SK-N-SH (cell line): Measurements from ENCODE around the gene LMAN1L. TPM values are rescaled to one million over a fixed set of nuclear protein-coding genes. Genes with fewer than 3 reads are reported as not detected.

Experiments used
- CTCF ChIA-PET: fragments of 300-600, 350-600 bp; formaldehyde crosslinking; extraction: SDS; loops from one replicate; lab custom pipeline; 2021; lab: Yijun Ruan, JAX
- POLR2A ChIA-PET: fragments of 350-600 bp; sonication (Branson Sonifier 250); formaldehyde crosslinking; extraction: SDS; loops from one replicate; lab custom pipeline; 2020; ENCODE audit warnings: antibody characterized with exemption, inconsistent platforms; lab: Yijun Ruan, JAX
- DNase-seq: peaks from one replicate; pipeline ENCODE4 v3.0.0; 2012
- H2AFZ ChIP-seq: fragments of 200-600 bp; sonication (generic); 2 replicates; pipeline ENCODE4 v1.8.1; 2016; ENCODE audit warnings: antibody characterized with exemption, mild to moderate bottlenecking, low read depth
- H3F3A ChIP-seq: fragments of 200-600 bp; sonication (generic); replicated peaks from 2 replicates; pipeline ENCODE3; 2016; ENCODE audit warnings: antibody characterized with exemption, mild to moderate bottlenecking; ENCODE audit not compliant: insufficient read depth
- H3K27ac ChIP-seq, 2 experiments: fragments of 200-500 bp in 1 of 2; fragments of 200-600 bp in 1 of 2; sonication (Bioruptor generic) in 1 of 2; sonication (generic), shearing (Covaris generic) in 1 of 2; 2 replicates each; pipeline versions ENCODE4 v1.5.1 to v1.6.1; 2014 to 2016; ENCODE audit warnings: low read depth in 2 of 2, inconsistent platforms in 1 of 2, low read length in 1 of 2, mild to moderate bottlenecking in 1 of 2, mixed read lengths in 1 of 2
- H3K27me3 ChIP-seq: fragments of 200-600 bp; sonication (generic), shearing (Covaris generic); 2 replicates; pipeline ENCODE4 v1.6.1; 2016; ENCODE audit warnings: mixed run types; ENCODE audit not compliant: insufficient read depth
- H3K36me3 ChIP-seq, 2 experiments: fragments of 200-500 bp in 1 of 2; fragments of 200-600 bp in 1 of 2; sonication (Bioruptor generic) in 1 of 2; sonication (generic) in 1 of 2; replicated peaks in 1 of 2; 2 replicates each; pipeline versions ENCODE3 to v1.5.1; 2014 to 2016; ENCODE audit warnings: low read length in 1 of 2, mild to moderate bottlenecking in 1 of 2; ENCODE audit not compliant: insufficient read depth in 2 of 2, control insufficient read depth in 1 of 2
- H3K4me1 ChIP-seq, 2 experiments: fragments of 200-500 bp in 1 of 2; fragments of 200-600 bp in 1 of 2; sonication (Bioruptor generic) in 1 of 2; sonication (generic), shearing (Covaris generic) in 1 of 2; 2 replicates each; pipeline versions ENCODE4 v1.5.1 to v1.6.1; 2014 to 2016; ENCODE audit warnings: low read depth in 1 of 2, low read length in 1 of 2, mixed run types in 1 of 2; ENCODE audit not compliant: insufficient read depth in 2 of 2, control insufficient read depth in 1 of 2
- H3K4me2 ChIP-seq: fragments of 200-600 bp; sonication (generic), shearing (Covaris generic); 2 replicates; pipeline ENCODE4 v1.6.1; 2017; ENCODE audit warnings: mixed run types
- H3K4me3 ChIP-seq, 2 experiments: fragments of 200-500 bp in 1 of 2; fragments of 200-600 bp in 1 of 2; sonication (Bioruptor generic) in 1 of 2; sonication (generic), shearing (Covaris generic) in 1 of 2; 2 replicates each; pipeline versions ENCODE4 v1.5.1 to v1.8.1; 2014 to 2016; ENCODE audit warnings: low read depth in 2 of 2, inconsistent platforms in 1 of 2, low read length in 1 of 2, mild to moderate bottlenecking in 1 of 2, mixed read lengths in 1 of 2, moderate library complexity in 1 of 2
- H3K79me2 ChIP-seq: fragments of 200-600 bp; sonication (generic); 2 replicates; pipeline ENCODE4 v1.8.1; 2017; ENCODE audit warnings: mild to moderate bottlenecking; ENCODE audit not compliant: insufficient read depth
- H3K9ac ChIP-seq: fragments of 200-600 bp; sonication (generic); 2 replicates; pipeline ENCODE4 v1.6.1; 2017; ENCODE audit warnings: mixed run types
- H3K9me2 ChIP-seq: fragments of 200-600 bp; sonication (generic); 2 replicates; pipeline ENCODE4 v1.6.1; 2017; ENCODE audit warnings: mixed run types
- H3K9me3 ChIP-seq: fragments of 200-600 bp; sonication (generic); 2 replicates; pipeline ENCODE4 v1.6.1; 2017; ENCODE audit warnings: mixed run types, mild to moderate bottlenecking, moderate library complexity
- H4K20me1 ChIP-seq: fragments of 200-600 bp; sonication (generic); 2 replicates; pipeline ENCODE4 v1.6.1; 2017; ENCODE audit warnings: mild to moderate bottlenecking, mixed run types; ENCODE audit not compliant: insufficient read depth
- CHD2 ChIP-seq: fragments of 150-350 bp; IDR thresholded peaks from 2 replicates; pipeline ENCODE4 v1.6.1; 2018; ENCODE audit warnings: low read length; ENCODE audit not compliant: partially characterized antibody
- ELF1 ChIP-seq: IDR thresholded peaks from 2 replicates; pipeline ENCODE4 v1.4.0; 2012
- EP300 ChIP-seq, 2 experiments: IDR thresholded peaks; 2 replicates each; pipeline versions ENCODE4 v1.4.0 to v1.6.1; 2012; ENCODE audit warnings: borderline replicate concordance in 1 of 2, low read depth in 1 of 2, low read length in 1 of 2
- EZH2phosphoT487 ChIP-seq: fragments of 200-600 bp; sonication (generic); IDR thresholded peaks from 2 replicates; pipeline ENCODE4 v1.6.1; 2017; ENCODE audit warnings: low read depth, mixed run types, mild to moderate bottlenecking, antibody characterized with exemption, moderate library complexity, borderline replicate concordance
- FOSL2 ChIP-seq: IDR thresholded peaks from 2 replicates; pipeline ENCODE4 v1.4.0; 2012; ENCODE audit warnings: low read depth, mild to moderate bottlenecking, moderate library complexity, borderline replicate concordance
- FOXJ3 ChIP-seq: sonication (generic); formaldehyde crosslinking; IDR thresholded peaks from 2 replicates; pipeline ENCODE4 v1.5.1; 2020; ENCODE audit warnings: mild to moderate bottlenecking, missing genetic modification reagents
- FOXM1 ChIP-seq: IDR thresholded peaks from 2 replicates; pipeline ENCODE4 v1.4.0; 2012; ENCODE audit warnings: low read depth, mild to moderate bottlenecking
- GABPA ChIP-seq: IDR thresholded peaks from 2 replicates; pipeline ENCODE4 v1.4.0; 2012; ENCODE audit warnings: low read depth, mild to moderate bottlenecking
- POLR2AphosphoS5 ChIP-seq: IDR thresholded peaks from 2 replicates; pipeline ENCODE4 v1.6.1; 2012; ENCODE audit warnings: low read depth, low read length
- SIN3A ChIP-seq: IDR thresholded peaks from 2 replicates; pipeline ENCODE4 v1.6.1; 2012; ENCODE audit warnings: low read depth, mild to moderate bottlenecking, low read length, moderate library complexity, borderline replicate concordance
- TAF1 ChIP-seq: IDR thresholded peaks from 2 replicates; pipeline ENCODE4 v1.6.1; 2012; ENCODE audit warnings: low read depth, mild to moderate bottlenecking, low read length, moderate library complexity, borderline replicate concordance
- TEAD4 ChIP-seq: IDR thresholded peaks from 2 replicates; pipeline ENCODE4 v1.4.0; 2012; ENCODE audit warnings: mild to moderate bottlenecking, borderline replicate concordance; ENCODE audit not compliant: insufficient read depth
- YY1 ChIP-seq: IDR thresholded peaks from 2 replicates; pipeline ENCODE4 v1.4.0; 2012; ENCODE audit warnings: low read depth, mild to moderate bottlenecking
- WGBS: methylation state at CpG from one replicate; pipeline ENCODE4 v1.1.6; 2017; ENCODE audit warnings: low lambda C conversion rate; 5-methylcytosine and 5-hydroxymethylcytosine counted together
- polyA plus RNA-seq, 3 experiments: library from polyadenylated mRNA; depleted of rRNA; stranded (reverse); fragments of >200 nt; gene quantifications; 2 replicates each; pipeline ENCODE4 v1.2.3, GENCODE V29; 2012
- TF ChIP-seq, protein P1 (sequence below): fragments of 150-350 bp; IDR thresholded peaks from 2 replicates; pipeline ENCODE4 v1.6.1; 2017; ENCODE audit warnings: antibody characterized with exemption, low read length, low read depth, borderline replicate concordance
- TF ChIP-seq, protein P2 (sequence below): fragments of 150-350 bp; IDR thresholded peaks from 2 replicates; pipeline ENCODE4 v1.6.1; 2016; ENCODE audit warnings: mild to moderate bottlenecking, low read depth, low read length
- TF ChIP-seq, protein P3 (sequence below): fragments of 200-600 bp; sonication (generic); IDR thresholded peaks from 2 replicates; pipeline ENCODE4 v1.6.1; 2017; ENCODE audit warnings: antibody characterized with exemption, mild to moderate bottlenecking, moderate library complexity
- TF ChIP-seq, protein P4 (sequence below): IDR thresholded peaks from 2 replicates; pipeline ENCODE4 v1.4.0; 2012; ENCODE audit warnings: low read depth

LMAN1L gene
- polyA plus RNA-seq, 1 of the 3 experiments (the other 2 are of a cell fraction), result 0.02 TPM

DNA sequence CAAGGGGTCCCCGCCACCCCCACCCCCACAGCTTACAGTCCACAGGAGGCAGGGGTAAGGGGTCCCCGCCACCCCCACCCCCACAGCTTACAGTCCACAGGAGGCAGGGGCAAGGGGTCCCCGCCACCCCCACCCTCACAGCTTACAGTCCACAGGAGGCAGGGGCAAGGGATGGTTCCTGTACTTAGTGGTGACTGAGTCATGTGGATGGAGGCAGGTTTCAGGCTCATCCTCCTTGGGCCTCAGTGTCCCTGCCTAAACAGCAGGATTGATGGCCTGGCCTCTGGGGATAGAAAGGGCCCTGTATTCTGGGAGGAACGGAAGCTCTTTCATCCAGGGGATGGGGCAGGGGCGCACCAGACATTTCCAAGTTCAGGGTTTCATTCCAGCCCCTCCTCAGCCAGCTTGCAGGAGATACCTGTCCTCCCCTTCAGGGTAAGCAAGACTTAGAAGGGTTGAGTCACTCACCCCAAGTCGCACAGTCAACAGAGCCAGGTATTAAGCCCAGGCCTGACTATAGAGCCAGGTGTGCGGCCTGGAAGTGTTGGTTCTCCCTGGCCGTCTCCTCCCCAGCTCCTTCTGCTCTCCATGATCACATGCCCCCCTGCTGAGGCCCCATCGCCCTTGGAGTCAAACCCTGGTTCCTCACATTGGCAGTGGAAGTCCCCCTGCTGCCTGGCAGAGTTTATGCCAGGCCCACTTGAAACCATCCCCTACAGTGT lies 18.2 kb upstream of the LMAN1L start:
- CTCF ChIA-PET, result interaction anchor here (1.0 to 4.6 kb wide), 8 partner anchors 8 to 162 kb away, joined by 3 to 50 read pairs (median 4); partner anchors contain the start of genes CSK and ULK3

More for the DNA sequence above, 18.2 kb upstream of the LMAN1L start:
- 100% methylated on average over 2 of the region's 9 CpGs for WGBS
- Histone ChIP-seq H3K9ac (no peak overlapping the region), H4K20me1 (peaks cover 83% of the 10 kb centered on the region)
- POLR2A ChIA-PET, result interaction anchor here (1.2 kb wide), 1 partner anchor 104 kb away, joined by 3 read pairs; no protein-coding TSS in a partner anchor
- no peak for TF ChIP-seq FOXJ3 (CRISPR knock-in tag)
- no peak for TF ChIP-seq ELF1
- TF ChIP-seq, protein P1, sequence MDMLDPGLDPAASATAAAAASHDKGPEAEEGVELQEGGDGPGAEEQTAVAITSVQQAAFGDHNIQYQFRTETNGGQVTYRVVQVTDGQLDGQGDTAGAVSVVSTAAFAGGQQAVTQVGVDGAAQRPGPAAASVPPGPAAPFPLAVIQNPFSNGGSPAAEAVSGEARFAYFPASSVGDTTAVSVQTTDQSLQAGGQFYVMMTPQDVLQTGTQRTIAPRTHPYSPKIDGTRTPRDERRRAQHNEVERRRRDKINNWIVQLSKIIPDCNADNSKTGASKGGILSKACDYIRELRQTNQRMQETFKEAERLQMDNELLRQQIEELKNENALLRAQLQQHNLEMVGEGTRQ, result no peak
- TF ChIP-seq, protein P2, sequence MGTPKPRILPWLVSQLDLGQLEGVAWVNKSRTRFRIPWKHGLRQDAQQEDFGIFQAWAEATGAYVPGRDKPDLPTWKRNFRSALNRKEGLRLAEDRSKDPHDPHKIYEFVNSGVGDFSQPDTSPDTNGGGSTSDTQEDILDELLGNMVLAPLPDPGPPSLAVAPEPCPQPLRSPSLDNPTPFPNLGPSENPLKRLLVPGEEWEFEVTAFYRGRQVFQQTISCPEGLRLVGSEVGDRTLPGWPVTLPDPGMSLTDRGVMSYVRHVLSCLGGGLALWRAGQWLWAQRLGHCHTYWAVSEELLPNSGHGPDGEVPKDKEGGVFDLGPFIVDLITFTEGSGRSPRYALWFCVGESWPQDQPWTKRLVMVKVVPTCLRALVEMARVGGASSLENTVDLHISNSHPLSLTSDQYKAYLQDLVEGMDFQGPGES, result no peak
- TF ChIP-seq, protein P3, sequence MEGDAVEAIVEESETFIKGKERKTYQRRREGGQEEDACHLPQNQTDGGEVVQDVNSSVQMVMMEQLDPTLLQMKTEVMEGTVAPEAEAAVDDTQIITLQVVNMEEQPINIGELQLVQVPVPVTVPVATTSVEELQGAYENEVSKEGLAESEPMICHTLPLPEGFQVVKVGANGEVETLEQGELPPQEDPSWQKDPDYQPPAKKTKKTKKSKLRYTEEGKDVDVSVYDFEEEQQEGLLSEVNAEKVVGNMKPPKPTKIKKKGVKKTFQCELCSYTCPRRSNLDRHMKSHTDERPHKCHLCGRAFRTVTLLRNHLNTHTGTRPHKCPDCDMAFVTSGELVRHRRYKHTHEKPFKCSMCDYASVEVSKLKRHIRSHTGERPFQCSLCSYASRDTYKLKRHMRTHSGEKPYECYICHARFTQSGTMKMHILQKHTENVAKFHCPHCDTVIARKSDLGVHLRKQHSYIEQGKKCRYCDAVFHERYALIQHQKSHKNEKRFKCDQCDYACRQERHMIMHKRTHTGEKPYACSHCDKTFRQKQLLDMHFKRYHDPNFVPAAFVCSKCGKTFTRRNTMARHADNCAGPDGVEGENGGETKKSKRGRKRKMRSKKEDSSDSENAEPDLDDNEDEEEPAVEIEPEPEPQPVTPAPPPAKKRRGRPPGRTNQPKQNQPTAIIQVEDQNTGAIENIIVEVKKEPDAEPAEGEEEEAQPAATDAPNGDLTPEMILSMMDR, result no peak
- no peak for TF ChIP-seq TAF1
- TF ChIP-seq YY1, result no peak
- no peak for TF ChIP-seq GABPA
- TF ChIP-seq, protein P4, sequence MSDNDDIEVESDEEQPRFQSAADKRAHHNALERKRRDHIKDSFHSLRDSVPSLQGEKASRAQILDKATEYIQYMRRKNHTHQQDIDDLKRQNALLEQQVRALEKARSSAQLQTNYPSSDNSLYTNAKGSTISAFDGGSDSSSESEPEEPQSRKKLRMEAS, result no peak
- TF ChIP-seq EP300 (IDR thresholded peaks at IDR 0.05; ENCODE audit: borderline replicate concordance in 1 of 2, low read depth in 1 of 2, low read length in 1 of 2), result no peak
- TF ChIP-seq SIN3A, result no peak
- no peak for TF ChIP-seq TEAD4
- TF ChIP-seq FOSL2, result no peak
- TF ChIP-seq FOXM1, result no peak
- no peak for TF ChIP-seq CHD2
- no peak for TF ChIP-seq POLR2AphosphoS5
- TF ChIP-seq EZH2phosphoT487, result no peak
- TF ChIP-seq, all 33 proteins: peak for 0
- no peaks in the 10 kb centered on the region for H3K9me2 ChIP-seq
- H3K4me3 ChIP-seq, result no peak overlapping the region
- H3K27ac ChIP-seq, result no peak overlapping the region
- no peak overlapping the region for H3K4me2 ChIP-seq
- peaks cover 13 to 33% of the 10 kb centered on the region in 2 experiments for H3K4me1 ChIP-seq
- no peaks in the 10 kb centered on the region for H3K27me3 ChIP-seq
- no peak for DNase-seq
- H3F3A ChIP-seq, result peaks cover 14% of the 10 kb centered on the region
- H3K79me2 ChIP-seq, result peaks cover 76% of the 10 kb centered on the region
- no peak overlapping the region for H2AFZ ChIP-seq
- H3K9me3 ChIP-seq, result no peaks in the 10 kb centered on the region
- peaks cover 0 to 12% of the 10 kb centered on the region in 2 experiments for H3K36me3 ChIP-seq
